Astrocyte (in vitro differentiated cells and primary cell): ENCODE measurements around the gene PTK7. TPM values are rescaled to one million over a fixed set of nuclear protein-coding genes. Genes with fewer than 3 reads are reported as not detected.
A peak's percentile ranks its signal among the peaks of the same experiment; 100 is the strongest.

Source experiments
- DNase-seq: peaks from one replicate; pipeline ENCODE4 v3.0.0-alpha.2; 2010; ENCODE audit warnings: low read depth
- FAIRE-seq: peaks from 2 replicates; lab custom pipeline; 2011; peaks lifted over from hg19 to GRCh38; lab: Jason Lieb, UNC
- H2AFZ ChIP-seq: 2 replicates; pipeline ENCODE4 v1.6.0; 2012; ENCODE audit warnings: low read depth, low read length, inconsistent platforms
- H3K27ac ChIP-seq: 2 replicates; pipeline ENCODE4 v1.5.1; 2011; ENCODE audit warnings: low read depth, low read length, inconsistent platforms
- H3K27me3 ChIP-seq: 2 replicates; pipeline ENCODE4 v1.6.0; 2011; ENCODE audit warnings: low read length, inconsistent platforms; ENCODE audit not compliant: insufficient read depth
- H3K36me3 ChIP-seq: 2 replicates; pipeline ENCODE4 v1.5.1; 2011; ENCODE audit warnings: low read length, inconsistent platforms; ENCODE audit not compliant: insufficient read depth
- H3K4me1 ChIP-seq: 2 replicates; pipeline ENCODE4 v1.5.1; 2011; ENCODE audit warnings: low read length, inconsistent platforms; ENCODE audit not compliant: insufficient read depth
- H3K4me2 ChIP-seq: 2 replicates; pipeline ENCODE4 v1.6.0; 2012; ENCODE audit warnings: low read length, inconsistent platforms
- H3K4me3 ChIP-seq: 2 replicates; pipeline ENCODE4 v1.5.1; 2011; ENCODE audit warnings: low read depth, mild to moderate bottlenecking, low read length, inconsistent platforms; ENCODE audit not compliant: insufficient read depth
- H3K79me2 ChIP-seq: 2 replicates; pipeline ENCODE4 v1.6.0; 2012; ENCODE audit warnings: mild to moderate bottlenecking, low read length, inconsistent platforms; ENCODE audit not compliant: insufficient read depth
- H3K9ac ChIP-seq: 2 replicates; pipeline ENCODE4 v1.6.0; 2012; ENCODE audit warnings: mild to moderate bottlenecking, low read length, inconsistent platforms
- H3K9me3 ChIP-seq: 2 replicates; pipeline ENCODE4 v1.5.1; 2012; ENCODE audit warnings: low read depth, mild to moderate bottlenecking, low read length, inconsistent platforms; ENCODE audit not compliant: insufficient read depth
- H4K20me1 ChIP-seq: 2 replicates; pipeline ENCODE4 v1.6.0; 2012; ENCODE audit warnings: low read length, inconsistent platforms; ENCODE audit not compliant: insufficient read depth
- H3K27ac Mint-ChIP-seq: one replicate; pipeline ENCODE4 v1.8.0; 2021; ENCODE audit warnings: mild to moderate bottlenecking, mixed read lengths; ENCODE audit not compliant: unreplicated experiment
- H3K27me3 Mint-ChIP-seq: one replicate; pipeline ENCODE4 v1.8.0; 2021; ENCODE audit warnings: low read depth, mixed read lengths; ENCODE audit not compliant: unreplicated experiment
- H3K36me3 Mint-ChIP-seq: one replicate; pipeline ENCODE4 v1.8.0; 2021; ENCODE audit warnings: low read depth, mixed read lengths; ENCODE audit not compliant: unreplicated experiment
- H3K4me1 Mint-ChIP-seq: one replicate; pipeline ENCODE4 v1.8.0; 2021; ENCODE audit warnings: low read depth, mixed read lengths; ENCODE audit not compliant: unreplicated experiment
- H3K4me3 Mint-ChIP-seq: one replicate; pipeline ENCODE4 v1.8.0; 2021; ENCODE audit warnings: mild to moderate bottlenecking, moderate library complexity, mixed read lengths; ENCODE audit not compliant: unreplicated experiment
- H3K9me3 Mint-ChIP-seq: one replicate; pipeline ENCODE4 v1.8.0; 2021; ENCODE audit warnings: mild to moderate bottlenecking, mixed read lengths; ENCODE audit not compliant: unreplicated experiment
- CTCF ChIP-seq: IDR thresholded peaks from 2 replicates; pipeline ENCODE4 v1.5.1; 2011; ENCODE audit warnings: low read depth, mild to moderate bottlenecking, inconsistent platforms, low read length, moderate library complexity; ENCODE audit not compliant: insufficient read depth
- EZH2 ChIP-seq: IDR thresholded peaks from 2 replicates; pipeline ENCODE4 v1.6.1; 2012; ENCODE audit warnings: mild to moderate bottlenecking, low read length, inconsistent platforms; ENCODE audit not compliant: insufficient read depth
- total RNA-seq: library from RNA; stranded (reverse); gene quantifications from 2 replicates; pipeline ENCODE4 v1.2.1, GENCODE V29; 2021

Gene PTK7
- total RNA-seq, 1 donor from 2014 or later, result 506 TPM

GRCh38 chr6:43150051-43150751, 74.1 kb downstream of the PTK7 start:
- no peak for FAIRE-seq
- Mint-ChIP-seq H3K27me3 (no peaks in the 10 kb centered on the region), H3K4me1 (peaks cover 32% of the 10 kb centered on the region), H3K4me3 (no peak overlapping the region), H3K27ac (peak overlapping the region; percentile 89), H3K36me3 (peaks cover 26% of the 10 kb centered on the region), H3K9me3 (no peaks in the 10 kb centered on the region)
- Histone ChIP-seq H3K4me3 (no peak overlapping the region), H3K9ac (no peak overlapping the region), H3K36me3 (peaks cover 24% of the 10 kb centered on the region), H4K20me1 (peaks cover 9% of the 10 kb centered on the region), H2AFZ (no peak overlapping the region), H3K4me2 (no peak overlapping the region), H3K79me2 (no peaks in the 10 kb centered on the region), H3K9me3 (no peaks in the 10 kb centered on the region), H3K4me1 (peaks cover 4% of the 10 kb centered on the region), H3K27ac (no peak overlapping the region), H3K27me3 (no peaks in the 10 kb centered on the region)
- no peak for DNase-seq
- TF ChIP-seq CTCF, result no peak
- TF ChIP-seq EZH2, result no peak

- FAIRE-seq (no peak), DNase-seq (no peak)
- H3K36me3 Mint-ChIP-seq, result peaks cover 16% of the 10 kb centered on the region
- TF ChIP-seq EZH2, result no peak
- no peak overlapping the region for H3K4me3 Mint-ChIP-seq
- H3K27me3 Mint-ChIP-seq, result no peaks in the 10 kb centered on the region
- H3K4me1 Mint-ChIP-seq, result no peaks in the 10 kb centered on the region
- H3K9me3 Mint-ChIP-seq, result no peaks in the 10 kb centered on the region
- no peaks in the 10 kb centered on the region for H3K9me3 ChIP-seq
- H3K27me3 ChIP-seq, result no peaks in the 10 kb centered on the region
- H3K79me2 ChIP-seq, result no peaks in the 10 kb centered on the region
- H3K9ac ChIP-seq, result no peak overlapping the region
- H3K4me2 ChIP-seq, result no peak overlapping the region
- no peaks in the 10 kb centered on the region for H3K4me1 ChIP-seq
- peaks cover 15% of the 10 kb centered on the region for H3K36me3 ChIP-seq
- no peak overlapping the region for H3K4me3 ChIP-seq
- no peak overlapping the region for H3K27ac ChIP-seq
- H3K27ac Mint-ChIP-seq, result no peak overlapping the region
- no peak overlapping the region for H2AFZ ChIP-seq
- H4K20me1 ChIP-seq, result peaks cover 12% of the 10 kb centered on the region
Measured at GRCh38 chr6:43159599-43159998, 83.5 kb downstream of the PTK7 start.

GRCh38 chr6:43163899-43164298, 87.8 kb downstream of the PTK7 start:
- H3K9me3 Mint-ChIP-seq, result no peaks in the 10 kb centered on the region
- no peak overlapping the region for H3K4me2 ChIP-seq
- H2AFZ ChIP-seq, result no peak overlapping the region
- H4K20me1 ChIP-seq, result peaks cover 5% of the 10 kb centered on the region
- no peaks in the 10 kb centered on the region for H3K27me3 ChIP-seq
- no peaks in the 10 kb centered on the region for H3K27me3 Mint-ChIP-seq
- no peak overlapping the region for H3K4me3 ChIP-seq
- no peaks in the 10 kb centered on the region for H3K9me3 ChIP-seq
- H3K4me1 Mint-ChIP-seq, result no peaks in the 10 kb centered on the region
- H3K36me3 Mint-ChIP-seq, result peaks cover 14% of the 10 kb centered on the region
- FAIRE-seq (no peak), DNase-seq (no peak)
- H3K36me3 ChIP-seq, result peaks cover 7% of the 10 kb centered on the region
- H3K4me3 Mint-ChIP-seq, result no peak overlapping the region
- H3K27ac ChIP-seq, result no peak overlapping the region
- TF ChIP-seq EZH2 (no peak), CTCF (no peak)
- H3K27ac Mint-ChIP-seq, result no peak overlapping the region
- H3K4me1 ChIP-seq, result no peaks in the 10 kb centered on the region
- no peak overlapping the region for H3K9ac ChIP-seq
- H3K79me2 ChIP-seq, result no peaks in the 10 kb centered on the region
